Sigmoid colon (tissue), 7 donors: ENCODE data around the gene GABPB2. TPM values are rescaled to one million over a fixed set of nuclear protein-coding genes. Genes with fewer than 3 reads are reported as not detected.
A peak's percentile ranks its signal among the peaks of the same experiment; 100 is the strongest.

Source experiments
- DNase-seq: peaks from one replicate; pipeline ENCODE4 v3.0.0-alpha.2; 2019
- H3K27ac ChIP-seq, 4 donors: fragments of 200-600 bp; sonication (generic); one replicate each; pipeline ENCODE4 v1.5.1; 2016 to 2019; ENCODE audit warnings: mild to moderate bottlenecking in 1 of 4
- H3K27me3 ChIP-seq, 3 donors: fragments of 200-600 bp; sonication (generic); one replicate each; pipeline ENCODE4 v1.5.1; 2019; ENCODE audit warnings: mild to moderate bottlenecking in 1 of 3
- H3K36me3 ChIP-seq, 4 donors: fragments of 200-600 bp; sonication (generic); one replicate each; pipeline ENCODE4 v1.5.1; 2016 to 2019
- H3K4me1 ChIP-seq, 4 donors: fragments of 200-600 bp; sonication (generic); one replicate each; pipeline ENCODE4 v1.5.1; 2017 to 2019
- H3K4me3 ChIP-seq, 4 donors: fragments of 200-600 bp; sonication (generic); one replicate each; pipeline ENCODE4 v1.5.1; 2017 to 2019; ENCODE audit warnings: mild to moderate bottlenecking in 2 of 4, moderate library complexity in 1 of 4
- H3K9me3 ChIP-seq, 4 donors: fragments of 200-600 bp in 3 of 4; sonication (generic) in 3 of 4; one replicate each; pipeline versions ENCODE4 v1.5.1 to v1.6.1; 2013 to 2019
- EP300 ChIP-seq, 4 donors: sonication (generic); formaldehyde crosslinking; IDR thresholded peaks; one replicate each; pipeline ENCODE4 v1.6.1; 2017; ENCODE audit warnings: antibody characterized with exemption in 4 of 4
- POLR2A ChIP-seq, 2 donors: fragments of 450-650 bp; IDR thresholded peaks; one replicate each; pipeline ENCODE4 v1.6.1; 2016; ENCODE audit warnings: antibody characterized with exemption in 2 of 2, mild to moderate bottlenecking in 2 of 2, moderate library complexity in 2 of 2
- POLR2AphosphoS5 ChIP-seq, 4 donors: sonication (generic); formaldehyde crosslinking; IDR thresholded peaks; one replicate each; pipeline ENCODE4 v1.6.1; 2017; ENCODE audit warnings: antibody characterized with exemption in 4 of 4
- WGBS, 2 donors: extraction: QIAGEN DNeasy Blood & Tissue Kit; methylation state at CpG; one replicate each; pipeline ENCODE4 v1.1.7; 2013; 5-methylcytosine and 5-hydroxymethylcytosine counted together
- intact Hi-C: fragments of 100-400 bp; cut with DNase I; formaldehyde crosslinking; loops from one replicate; pipeline ENCODE4 v1.15.1; 2023
- polyA plus RNA-seq, 3 donors: library from polyadenylated mRNA; stranded (reverse); fragments of 200-250 nt; gene quantifications; one replicate each; pipeline ENCODE4 v1.2.3, GENCODE V29; 2013
- total RNA-seq, 4 donors: library from RNA; depleted of rRNA; stranded (reverse); fragments of >200 nt; gene quantifications; one replicate each; pipeline ENCODE4 v1.1.0, GENCODE V29; 2016
- TF ChIP-seq, protein P1 (sequence below), 4 experiments: fragments of 450-650 bp in 3 of 4; fragments of 200-600 bp in 1 of 4; IDR thresholded peaks; one replicate each; pipeline ENCODE4 v1.5.1; 2016 to 2019; ENCODE audit warnings: antibody characterized with exemption in 4 of 4, mild to moderate bottlenecking in 3 of 4, moderate library complexity in 2 of 4
- donor health status: healthy with polysubstance abuse.
- donor health status: Bipolar disorder and iron deficiency.
- donor health status: healthy.

Gene GABPB2
- total and polyA plus RNA-seq, 7 donors = 3.6 to 27.0 (median 20.6) TPM

DNA sequence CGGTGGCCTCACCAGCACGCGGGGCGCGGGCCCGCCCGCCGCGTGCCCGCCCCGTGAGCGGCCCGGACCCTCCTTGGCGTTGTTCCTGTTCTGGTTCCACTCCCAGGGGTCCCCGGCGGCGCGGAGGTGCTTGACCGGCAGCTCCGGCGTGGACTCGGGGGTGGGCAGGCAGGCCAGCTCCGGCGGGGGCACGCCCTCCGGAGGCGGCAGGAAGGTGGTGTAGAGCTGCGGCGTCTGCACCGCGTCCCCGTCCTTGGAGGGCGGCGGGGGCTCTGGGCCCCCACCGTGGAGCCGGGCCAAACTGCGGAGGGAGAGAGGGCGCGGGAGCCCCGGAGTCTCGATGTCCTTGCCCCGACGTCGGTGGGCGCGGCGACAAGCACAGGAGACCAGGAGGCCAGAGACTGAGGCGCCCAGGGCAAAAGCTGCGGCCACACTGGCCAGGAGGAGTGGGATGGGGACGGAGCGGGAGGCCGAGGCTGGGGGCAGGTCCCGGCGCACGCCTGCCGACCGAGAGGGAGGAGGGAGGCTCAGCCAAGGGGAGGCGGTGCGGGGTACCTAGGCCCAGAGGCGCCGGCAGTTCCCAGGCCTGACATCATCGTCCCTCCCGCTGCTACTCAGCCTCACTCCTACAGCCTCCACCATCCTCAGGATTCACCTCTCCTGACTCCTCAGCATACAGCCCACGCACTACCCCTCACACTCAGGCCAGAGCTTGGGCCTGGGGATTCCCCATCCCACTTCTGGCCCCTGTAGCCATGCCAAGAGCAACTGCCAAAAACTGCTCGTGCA lies 62.7 kb downstream of the GABPB2 start:
- peak overlapping the region in 1 of 4 donors; percentile 51 for H3K4me3 ChIP-seq
- no peak overlapping the region for H3K27ac ChIP-seq
- WGBS, 2 donors = 39 to 75% methylated on average over 65 of the region's 65 CpGs

DNA sequence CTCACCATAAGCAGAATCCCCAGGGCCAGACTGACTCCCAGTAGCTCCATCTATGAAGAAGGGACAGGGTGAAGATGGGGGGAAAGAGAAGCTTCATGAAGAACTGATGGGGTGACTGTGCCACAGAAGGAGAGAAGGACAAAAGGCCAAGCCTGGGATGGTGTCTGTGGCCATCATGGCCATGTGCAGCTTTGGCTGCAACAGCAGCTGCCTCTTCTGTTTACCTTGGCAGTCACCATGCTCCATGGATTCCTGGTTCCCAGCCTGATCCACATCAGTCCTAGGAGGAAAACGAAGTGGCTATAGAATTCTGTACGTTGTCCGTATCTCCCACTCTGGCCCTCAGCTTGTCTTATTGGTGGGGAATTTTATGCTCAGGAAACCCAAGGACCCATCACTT lies 63.8 kb downstream of the GABPB2 start:
- Histone ChIP-seq H3K36me3 (peaks cover 0 to 18% (median 2%) of the 10 kb centered on the region in 4 donors), H3K27me3 (no peaks in the 10 kb centered on the region), H3K4me1 (peaks cover 0 to 23% (median 12%) of the 10 kb centered on the region in 4 donors), H3K4me3 (no peak overlapping the region), H3K9me3 (no peaks in the 10 kb centered on the region), H3K27ac (no peak overlapping the region)
- WGBS, 2 donors = 76 to 91% methylated on average over 3 of the region's 3 CpGs
- intact Hi-C loops = no loop called here
- no peak for DNase-seq
- TF ChIP-seq EP300 (IDR thresholded peaks at IDR 0.05) (no peak), POLR2A (IDR thresholded peaks at IDR 0.05) (no peak), POLR2AphosphoS5 (IDR thresholded peaks at IDR 0.05) (no peak)
- TF ChIP-seq, protein P1, sequence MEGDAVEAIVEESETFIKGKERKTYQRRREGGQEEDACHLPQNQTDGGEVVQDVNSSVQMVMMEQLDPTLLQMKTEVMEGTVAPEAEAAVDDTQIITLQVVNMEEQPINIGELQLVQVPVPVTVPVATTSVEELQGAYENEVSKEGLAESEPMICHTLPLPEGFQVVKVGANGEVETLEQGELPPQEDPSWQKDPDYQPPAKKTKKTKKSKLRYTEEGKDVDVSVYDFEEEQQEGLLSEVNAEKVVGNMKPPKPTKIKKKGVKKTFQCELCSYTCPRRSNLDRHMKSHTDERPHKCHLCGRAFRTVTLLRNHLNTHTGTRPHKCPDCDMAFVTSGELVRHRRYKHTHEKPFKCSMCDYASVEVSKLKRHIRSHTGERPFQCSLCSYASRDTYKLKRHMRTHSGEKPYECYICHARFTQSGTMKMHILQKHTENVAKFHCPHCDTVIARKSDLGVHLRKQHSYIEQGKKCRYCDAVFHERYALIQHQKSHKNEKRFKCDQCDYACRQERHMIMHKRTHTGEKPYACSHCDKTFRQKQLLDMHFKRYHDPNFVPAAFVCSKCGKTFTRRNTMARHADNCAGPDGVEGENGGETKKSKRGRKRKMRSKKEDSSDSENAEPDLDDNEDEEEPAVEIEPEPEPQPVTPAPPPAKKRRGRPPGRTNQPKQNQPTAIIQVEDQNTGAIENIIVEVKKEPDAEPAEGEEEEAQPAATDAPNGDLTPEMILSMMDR (IDR thresholded peaks at IDR 0.05) = no peak

More for the DNA sequence above, 62.7 kb downstream of the GABPB2 start:
- Histone ChIP-seq H3K4me1 (peaks cover 0 to 23% (median 12%) of the 10 kb centered on the region in 4 donors), H3K9me3 (no peaks in the 10 kb centered on the region), H3K27me3 (no peaks in the 10 kb centered on the region), H3K36me3 (peaks cover 0 to 14% (median 0%) of the 10 kb centered on the region in 4 donors)
- intact Hi-C loops = no loop called here
- TF ChIP-seq, protein P1 (IDR thresholded peaks at IDR 0.05) = no peak
- TF ChIP-seq POLR2AphosphoS5 (IDR thresholded peaks at IDR 0.05) (no peak), POLR2A (IDR thresholded peaks at IDR 0.05) (no peak), EP300 (IDR thresholded peaks at IDR 0.05) (no peak)
- no peak for DNase-seq

DNA sequence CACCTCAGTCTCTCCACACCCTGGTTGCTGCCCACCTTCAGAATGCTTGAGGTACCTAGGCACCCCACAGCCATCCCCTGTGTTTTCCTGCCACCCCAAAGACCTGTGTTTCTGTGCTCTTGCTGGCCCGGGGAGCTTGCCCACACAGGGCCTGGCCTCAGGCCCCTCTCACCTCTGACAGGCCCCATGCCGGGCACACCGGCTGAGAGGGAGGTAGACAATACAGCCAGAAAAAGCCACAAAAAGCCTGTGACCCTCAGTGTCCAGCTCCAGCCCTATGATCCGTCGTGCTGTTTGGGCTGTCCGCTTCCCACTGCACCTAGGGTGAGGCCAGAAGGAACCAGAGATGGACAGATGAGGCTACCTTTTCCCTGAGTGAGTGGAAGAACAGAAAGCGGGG lies 64.4 kb downstream of the GABPB2 start:
- TF ChIP-seq EP300 (IDR thresholded peaks at IDR 0.05) = no peak
- TF ChIP-seq POLR2A (IDR thresholded peaks at IDR 0.05) = no peak
- TF ChIP-seq POLR2AphosphoS5 (IDR thresholded peaks at IDR 0.05) = no peak
- TF ChIP-seq, protein P1 (IDR thresholded peaks at IDR 0.05) = no peak
- Histone ChIP-seq H3K27ac (no peak overlapping the region), H3K4me3 (no peak overlapping the region), H3K36me3 (peaks cover 0 to 23% (median 4%) of the 10 kb centered on the region in 4 donors), H3K4me1 (peaks cover 0 to 23% (median 12%) of the 10 kb centered on the region in 4 donors), H3K27me3 (no peaks in the 10 kb centered on the region), H3K9me3 (no peaks in the 10 kb centered on the region)
- intact Hi-C loops = no loop called here
- 95 to 96% methylated on average over 7 of the region's 7 CpGs for WGBS, 2 donors
- no peak for DNase-seq

DNA sequence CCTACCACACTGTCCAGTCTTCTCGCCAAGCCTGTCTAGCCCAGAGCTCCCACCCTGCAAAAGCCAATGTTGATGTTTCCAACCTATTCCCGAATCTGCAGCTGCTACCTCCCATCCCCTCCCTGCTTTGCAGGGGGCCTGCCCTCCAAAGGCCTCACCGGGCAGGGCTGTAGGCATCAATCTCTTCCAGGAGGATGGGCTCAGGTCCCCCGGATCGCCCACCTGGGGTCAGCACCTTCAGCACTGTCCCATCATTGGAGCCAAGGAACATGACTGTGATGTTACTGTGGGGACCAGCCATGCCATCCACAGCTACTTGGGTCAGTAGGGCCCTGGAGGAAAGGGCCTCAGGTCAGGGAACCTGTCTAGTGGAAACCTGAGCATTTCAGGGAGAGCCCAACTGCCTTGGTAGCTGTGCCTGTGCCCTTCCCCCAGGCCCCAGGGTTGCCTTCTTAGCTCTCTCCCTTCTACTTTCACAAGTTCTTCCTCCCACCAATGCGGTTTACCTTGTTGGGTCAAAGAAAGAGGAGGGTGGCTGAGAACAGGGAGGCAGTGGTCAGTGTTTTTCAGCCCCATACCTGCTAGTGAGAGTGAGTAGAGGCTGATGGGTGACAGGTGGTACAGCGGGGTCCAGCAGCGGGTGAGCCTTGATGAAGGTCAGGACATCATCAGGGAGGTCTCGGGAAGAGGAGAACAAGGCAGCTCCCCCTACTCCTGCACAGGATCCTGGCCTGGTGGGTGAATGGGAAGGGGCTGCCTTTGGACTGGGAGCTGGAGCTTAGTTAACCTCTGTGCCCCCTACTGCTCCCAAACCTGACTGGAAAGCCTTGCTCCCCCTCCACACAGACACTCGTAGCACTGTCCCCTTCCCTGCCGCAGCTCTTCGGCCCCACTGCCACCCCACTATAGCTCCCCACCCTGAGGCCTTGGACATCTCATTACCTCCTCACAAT lies 65.1 kb downstream of the GABPB2 start:
- peaks cover 0 to 24% (median 4%) of the 10 kb centered on the region in 4 donors for H3K36me3 ChIP-seq
- intact Hi-C loops = no loop called here

More for the DNA sequence above, 65.1 kb downstream of the GABPB2 start:
- Histone ChIP-seq H3K27ac (no peak overlapping the region), H3K4me3 (no peak overlapping the region), H3K4me1 (peaks cover 0 to 19% (median 12%) of the 10 kb centered on the region in 4 donors), H3K27me3 (no peaks in the 10 kb centered on the region), H3K9me3 (no peaks in the 10 kb centered on the region)
- 91% methylated on average over 12 of the region's 12 CpGs for WGBS, 2 donors
- no peak for DNase-seq
- no peak for TF ChIP-seq POLR2A (IDR thresholded peaks at IDR 0.05)
- TF ChIP-seq EP300 (IDR thresholded peaks at IDR 0.05) = no peak
- TF ChIP-seq, protein P1 (IDR thresholded peaks at IDR 0.05) = no peak
- TF ChIP-seq POLR2AphosphoS5 (IDR thresholded peaks at IDR 0.05) = no peak
